PFSK-1 (cell line): Measurements from ENCODE around the gene PCDHA12.

Experiments used
- POLR2AphosphoS5 ChIP-seq: IDR thresholded peaks from 2 replicates; pipeline ENCODE4 v1.6.1; 2012; ENCODE audit warnings: low read depth, mild to moderate bottlenecking, control low read depth, low read length, moderate library complexity
- TAF1 ChIP-seq: IDR thresholded peaks from 2 replicates; pipeline ENCODE4 v1.6.1; 2012; ENCODE audit warnings: low read length, control low read depth, borderline replicate concordance; ENCODE audit not compliant: insufficient read depth

- TF ChIP-seq POLR2AphosphoS5 (no peak), TAF1 (no peak)
Observed at GRCh38 chr5:140877262-140877581, 2.1 kb downstream of the PCDHA12 start.
